ENCODE data around the gene ZFYVE21.
A peak's percentile ranks its signal among the peaks of the same experiment; 100 is the strongest.

The ZFYVE21 gene

DNA sequence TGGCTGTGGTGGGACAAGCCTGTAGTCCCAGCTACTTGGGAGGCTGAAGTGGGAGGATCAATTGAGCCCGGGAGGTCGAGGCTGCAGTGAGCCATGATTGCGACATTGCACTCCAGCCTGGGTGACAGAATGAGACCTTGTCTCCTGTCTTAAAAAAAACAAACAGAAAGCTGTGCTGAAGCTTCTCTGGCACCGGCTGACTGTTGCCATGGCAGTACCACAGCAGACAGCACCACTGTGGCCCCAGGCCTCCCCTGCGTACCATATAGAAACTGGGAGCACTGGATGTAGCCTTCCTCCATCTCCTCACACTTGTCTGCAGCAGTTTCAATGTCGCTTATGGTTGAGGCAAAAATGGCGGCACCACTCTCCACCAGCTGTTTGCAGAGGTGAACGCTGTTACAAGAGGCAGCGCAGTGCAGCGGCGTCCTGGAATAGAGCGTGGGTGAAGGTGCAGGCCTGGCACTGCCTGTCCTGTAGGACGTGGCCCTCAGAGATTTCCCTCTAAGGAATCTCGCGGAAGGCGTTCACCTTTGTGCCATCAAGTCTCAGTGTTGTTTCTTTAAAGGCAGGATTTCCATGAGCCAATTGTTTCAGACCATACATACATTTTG lies 21.9 kb downstream of the ZFYVE21 start:
- no peak for DNase-seq (ENCODE audit: low read depth in 2 of 2)

DNA sequence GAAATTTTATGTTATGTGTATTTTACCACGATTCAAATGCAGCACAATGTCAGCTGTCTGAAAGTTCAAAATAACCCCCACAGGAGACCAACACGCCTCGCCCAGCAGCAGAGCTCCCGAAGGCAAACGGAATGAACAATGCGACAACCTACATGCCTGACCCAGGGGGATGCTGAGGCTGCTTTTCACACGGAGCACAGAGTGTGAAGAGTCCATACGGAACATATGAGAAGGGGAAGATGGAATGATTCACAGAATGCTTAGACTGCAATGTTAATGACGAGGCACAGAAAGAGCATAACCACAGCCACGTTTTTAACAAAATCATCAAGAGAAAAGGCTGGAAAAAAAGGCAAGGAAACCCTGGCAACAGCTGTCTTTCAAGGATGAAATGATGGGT lies 22.6 kb downstream of the ZFYVE21 start:
- no peak for DNase-seq (ENCODE audit: low read depth in 2 of 2)

GRCh38 chr14:103738701-103739451 lies 23.3 kb downstream of the ZFYVE21 start:
- DNase-seq (ENCODE audit: low read depth in 2 of 2) = no peak

DNA sequence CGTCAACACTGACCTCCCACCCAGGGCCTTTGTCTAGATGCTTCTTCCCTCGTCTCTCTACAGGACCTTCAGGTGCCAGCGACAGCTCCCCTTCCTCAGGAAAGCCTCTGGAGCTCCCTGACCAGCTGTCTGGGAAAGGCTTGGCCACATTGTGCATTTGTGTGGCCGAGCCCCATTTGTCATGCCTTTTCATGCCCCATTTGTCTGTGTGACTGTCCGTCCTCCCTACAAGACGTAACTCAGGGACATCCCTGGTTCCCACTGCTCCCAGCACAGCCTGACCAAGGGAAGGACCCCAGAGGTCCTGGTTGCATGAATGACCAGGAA lies 23.8 kb downstream of the ZFYVE21 start:
- no peak for DNase-seq (ENCODE audit: low read depth in 2 of 2)

GRCh38 chr14:103739793-103740501 lies 24.3 kb downstream of the ZFYVE21 start:
- DNase-seq (ENCODE audit: low read depth in 2 of 2) = no peak

- DNase-seq (ENCODE audit: low read depth in 2 of 2) = no peak
Measured at GRCh38 chr14:103740991-103741689, 25.5 kb downstream of the ZFYVE21 start.

- DNase-seq (ENCODE audit: low read depth in 2 of 2) = no peak
Measured at GRCh38 chr14:103741876-103742275, 26.3 kb downstream of the ZFYVE21 start.

GRCh38 chr14:103742499-103743255 lies 27.1 kb downstream of the ZFYVE21 start:
- no peak for DNase-seq (ENCODE audit: low read depth in 2 of 2)

- DNase-seq (ENCODE audit: low read depth in 2 of 2) = no peak
Measured at GRCh38 chr14:103743691-103744090, 28.1 kb downstream of the ZFYVE21 start.

DNA sequence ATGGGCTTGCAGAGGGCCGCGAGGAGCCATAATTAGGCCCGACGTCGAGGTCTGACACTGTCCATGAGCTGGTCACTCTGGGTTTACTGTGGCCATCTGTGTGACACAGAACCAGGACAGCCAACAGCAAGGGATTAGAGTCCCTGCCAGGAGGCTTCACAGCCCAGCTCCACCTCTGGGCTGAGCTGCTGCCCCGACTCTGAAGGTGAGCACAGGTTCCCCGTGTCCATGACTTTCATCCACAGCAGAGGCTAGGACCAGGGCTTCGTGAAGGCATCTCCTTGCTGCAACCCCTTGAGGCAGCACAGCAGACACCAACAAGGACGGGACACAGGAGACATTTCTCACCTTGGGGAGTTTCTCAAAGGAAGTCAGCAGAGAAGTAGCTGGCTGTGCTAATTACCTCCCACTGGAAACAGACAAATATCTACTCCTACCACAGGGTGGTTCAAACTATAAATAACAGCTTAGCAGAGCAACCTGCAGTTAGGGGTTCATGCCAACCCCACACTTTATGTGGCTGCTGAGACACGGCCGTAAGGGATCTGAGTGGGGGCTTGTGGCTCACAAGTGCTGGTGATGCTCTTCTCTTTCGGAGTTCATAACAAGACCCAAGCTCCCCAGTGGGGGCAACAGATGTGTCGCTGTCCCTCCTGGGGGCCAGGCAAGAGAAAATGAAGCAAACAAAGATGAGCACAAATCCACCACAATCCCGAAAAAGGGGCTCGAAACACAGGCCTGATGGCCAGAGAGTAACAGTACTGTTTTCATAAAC lies 29.2 kb downstream of the ZFYVE21 start:
- no peak for DNase-seq (ENCODE audit: low read depth in 2 of 2)

DNA sequence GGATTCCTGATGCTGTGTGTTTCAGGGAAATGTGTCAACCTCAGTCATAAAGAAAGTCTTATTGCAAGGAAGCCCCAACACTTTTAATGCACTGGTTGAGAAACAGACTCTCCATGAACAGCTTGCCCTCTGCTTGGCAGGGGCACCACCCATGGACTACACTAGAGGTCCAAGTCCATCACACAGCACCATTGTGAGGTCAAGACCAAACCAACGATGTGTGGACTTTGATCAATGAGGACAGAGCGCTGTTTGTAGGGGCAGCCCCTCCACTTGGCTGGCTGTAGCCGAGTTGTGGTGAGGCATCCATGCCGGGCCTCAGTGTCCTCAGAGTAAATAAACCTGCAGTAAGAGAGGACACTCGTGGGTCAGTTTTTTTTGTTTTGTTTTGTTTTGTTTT lies 29.8 kb downstream of the ZFYVE21 start:
- DNase-seq (ENCODE audit: low read depth in 2 of 2) = no peak

GRCh38 chr14:103746701-103747100 lies 31.1 kb downstream of the ZFYVE21 start:
- DNase-seq (ENCODE audit: low read depth in 2 of 2) = no peak

- DNase-seq (ENCODE audit: low read depth in 2 of 2) = peak in 1 of 2 donors; percentile 5
Measured at GRCh38 chr14:103748534-103748857, 32.9 kb downstream of the ZFYVE21 start.

- DNase-seq (ENCODE audit: low read depth in 2 of 2) = no peak
Measured at GRCh38 chr14:103749452-103749851, 33.8 kb downstream of the ZFYVE21 start.

- DNase-seq (ENCODE audit: low read depth in 2 of 2) = no peak
Measured at GRCh38 chr14:103749860-103750259, 34.2 kb downstream of the ZFYVE21 start.

GRCh38 chr14:103753774-103754173 lies 38.2 kb downstream of the ZFYVE21 start:
- no peak for DNase-seq (ENCODE audit: low read depth in 2 of 2)

- DNase-seq (ENCODE audit: low read depth in 2 of 2) = no peak
Measured at GRCh38 chr14:103755060-103755459, 39.5 kb downstream of the ZFYVE21 start.

- no peak for DNase-seq (ENCODE audit: low read depth in 2 of 2)
Measured at GRCh38 chr14:103758059-103758776, 42.6 kb downstream of the ZFYVE21 start.

- DNase-seq (ENCODE audit: low read depth in 2 of 2) = no peak
Measured at GRCh38 chr14:103762036-103762435, 46.4 kb downstream of the ZFYVE21 start.

- no peak for DNase-seq (ENCODE audit: low read depth in 2 of 2)
Measured at GRCh38 chr14:103762541-103762940, 46.9 kb downstream of the ZFYVE21 start.

Measured in stimulated activated CD8-positive, alpha-beta memory T cell treated with anti-CD3 and anti-CD28 coated beads, Interleukin-15, amount 100 ng/mL, for 4 hours (primary cell).